ENCODE results near the gene ADIPOR2.
"Not testable (repeated sequence)": the region's sequence is repeated elsewhere in the genome, so short reads cannot be mapped to it uniquely, and the experiment has no call there.

The ADIPOR2 gene

GRCh38 chr12:1713783-1714348 lies 23.0 kb downstream of the ADIPOR2 start:
- not testable (repeated sequence) for H3K27me3 ChIP-seq (replicated peaks; ENCODE audit: control insufficient read depth, insufficient read depth, low read length); DNase-seq (ENCODE audit: extremely low read depth, insufficient read length); H3K4me3 ChIP-seq (replicated peaks; ENCODE audit: low read depth, low read length); H3K36me3 ChIP-seq (ENCODE audit: control insufficient read depth, insufficient read depth, low read length)

GRCh38 chr12:1715459-1715858 lies 24.6 kb downstream of the ADIPOR2 start:
- not testable (repeated sequence) for H3K4me3 ChIP-seq (replicated peaks; ENCODE audit: low read depth, low read length)

GRCh38 chr12:1716215-1716862 lies 25.5 kb downstream of the ADIPOR2 start:
- no peaks in the 10 kb centered on the region for H3K36me3 ChIP-seq (ENCODE audit: control insufficient read depth, insufficient read depth, low read length)
- no peak for DNase-seq (ENCODE audit: extremely low read depth, insufficient read length)

More at GRCh38 chr12:1715459-1715858, 24.6 kb downstream of the ADIPOR2 start:
- H3K27me3 ChIP-seq (replicated peaks; ENCODE audit: control insufficient read depth, insufficient read depth, low read length); H3K36me3 ChIP-seq (ENCODE audit: control insufficient read depth, insufficient read depth, low read length); DNase-seq (ENCODE audit: extremely low read depth, insufficient read length): not testable (repeated sequence)

GRCh38 chr12:1716911-1717310 lies 26.0 kb downstream of the ADIPOR2 start:
- H3K27me3 ChIP-seq (replicated peaks; ENCODE audit: control insufficient read depth, insufficient read depth, low read length) = no peaks in the 10 kb centered on the region
- no peak for DNase-seq (ENCODE audit: extremely low read depth, insufficient read length)
- TF ChIP-seq CTCF (IDR thresholded peaks at IDR 0.05; ENCODE audit: insufficient read depth, low read length, poor library complexity, severe bottlenecking) = no peak
- H3K36me3 ChIP-seq (ENCODE audit: control insufficient read depth, insufficient read depth, low read length) = no peaks in the 10 kb centered on the region
- no peak overlapping the region for H3K4me3 ChIP-seq (replicated peaks; ENCODE audit: low read depth, low read length)

More at GRCh38 chr12:1716215-1716862, 25.5 kb downstream of the ADIPOR2 start:
- Histone ChIP-seq H3K27me3 (replicated peaks; ENCODE audit: control insufficient read depth, insufficient read depth, low read length) (no peaks in the 10 kb centered on the region), H3K4me3 (replicated peaks; ENCODE audit: low read depth, low read length) (no peak overlapping the region)
- no peak for TF ChIP-seq CTCF (IDR thresholded peaks at IDR 0.05; ENCODE audit: insufficient read depth, low read length, poor library complexity, severe bottlenecking)

GRCh38 chr12:1719139-1719538 lies 28.3 kb downstream of the ADIPOR2 start:
- H3K27me3 ChIP-seq (replicated peaks; ENCODE audit: control insufficient read depth, insufficient read depth, low read length) = no peaks in the 10 kb centered on the region
- H3K4me3 ChIP-seq (replicated peaks; ENCODE audit: low read depth, low read length) = no peak overlapping the region
- no peak for DNase-seq (ENCODE audit: extremely low read depth, insufficient read length)
- no peak for TF ChIP-seq CTCF (IDR thresholded peaks at IDR 0.05; ENCODE audit: insufficient read depth, low read length, poor library complexity, severe bottlenecking)
- no peaks in the 10 kb centered on the region for H3K36me3 ChIP-seq (ENCODE audit: control insufficient read depth, insufficient read depth, low read length)

- H3K27me3 ChIP-seq (replicated peaks; ENCODE audit: control insufficient read depth, insufficient read depth, low read length) = no peaks in the 10 kb centered on the region
- DNase-seq (ENCODE audit: extremely low read depth, insufficient read length) = no peak
- TF ChIP-seq CTCF (IDR thresholded peaks at IDR 0.05; ENCODE audit: insufficient read depth, low read length, poor library complexity, severe bottlenecking) = no peak
- no peaks in the 10 kb centered on the region for H3K36me3 ChIP-seq (ENCODE audit: control insufficient read depth, insufficient read depth, low read length)
- H3K4me3 ChIP-seq (replicated peaks; ENCODE audit: low read depth, low read length) = no peak overlapping the region
These were observed 29.6 kb downstream of the ADIPOR2 start for GRCh38 chr12:1720494-1720893.

Data from GM06990 (cell line).